HG03097 (cell line): ENCODE measurements around the gene CWC22.

ENCODE experiments used
- ATAC-seq: cut with Tn5 transposase; IDR thresholded peaks from one replicate; pipeline ENCODE4 v1.9.1; 2021; ENCODE audit not compliant: unreplicated experiment, low FRiP score

The CWC22 gene

GRCh38 chr2:179909845-179910734 lies 97.0 kb downstream of the CWC22 start:
- no peak for ATAC-seq

GRCh38 chr2:179900655-179901054 lies 106.4 kb downstream of the CWC22 start:
- ATAC-seq = no peak

- no peak for ATAC-seq
Observed at GRCh38 chr2:179899666-179900065, 107.4 kb downstream of the CWC22 start.

- ATAC-seq = no peak
Observed at GRCh38 chr2:179898873-179899272, 108.2 kb downstream of the CWC22 start.
